Caco-2 (cell line): Measurements from ENCODE around the gene FNIP1. TPM values are rescaled to one million over a fixed set of nuclear protein-coding genes. Genes with fewer than 3 reads are reported as not detected.

Experiments used
- BruUV-seq: library from RNA; stranded (reverse); fragments of 400-500 nt; replicated peaks from 2 replicates; lab custom pipeline; 2021; lab: Mats Ljungman, UMichigan
- CTCF ChIA-PET: fragments of 300-600 bp; sonication (Branson Sonifier 250); formaldehyde crosslinking; loops from one replicate; lab custom pipeline; 2022; ENCODE audit warnings: antibody characterized with exemption; lab: Charles Lee
- POLR2A ChIA-PET: fragments of 300-600 bp; sonication (Branson Sonifier 250); formaldehyde crosslinking; loops from one replicate; lab custom pipeline; 2022; ENCODE audit warnings: antibody characterized with exemption; lab: Charles Lee
- DNase-seq, 2 experiments: peaks; one replicate each; pipeline versions ENCODE4 v3.0.0 to v3.0.0-alpha.2; 2020 to 2022
- H3K27me3 ChIP-seq: replicated peaks from 2 replicates; pipeline ENCODE4 v1.6.0; 2011; ENCODE audit warnings: low read length; ENCODE audit not compliant: control insufficient read depth, insufficient read depth
- H3K36me3 ChIP-seq: 2 replicates; pipeline ENCODE4 v1.5.1; 2011; ENCODE audit warnings: low read length; ENCODE audit not compliant: control insufficient read depth, insufficient read depth
- H3K4me1 ChIP-seq: fragments of 250-450 bp; sonication (Bioruptor Pico); 2 replicates; pipeline ENCODE4 v1.5.1; 2020; ENCODE audit warnings: mild to moderate bottlenecking
- H3K4me3 ChIP-seq: 2 replicates; pipeline ENCODE4 v1.5.1; 2011; ENCODE audit warnings: low read depth, mild to moderate bottlenecking, control low read depth, low read length
- H3K9me3 ChIP-seq: fragments of 250-450 bp; sonication (Bioruptor Pico); 2 replicates; pipeline ENCODE4 v1.5.1; 2020; ENCODE audit warnings: mild to moderate bottlenecking, moderate library complexity
- H3K27ac Mint-ChIP-seq: one replicate; pipeline ENCODE4 v1.8.0; 2022; ENCODE audit warnings: mixed read lengths; ENCODE audit not compliant: unreplicated experiment
- H3K27me3 Mint-ChIP-seq: one replicate; pipeline ENCODE4 v1.8.0; 2022; ENCODE audit warnings: mixed read lengths; ENCODE audit not compliant: insufficient read depth, unreplicated experiment
- H3K36me3 Mint-ChIP-seq: one replicate; pipeline ENCODE4 v1.8.0; 2022; ENCODE audit warnings: mild to moderate bottlenecking, mixed read lengths; ENCODE audit not compliant: insufficient read depth, unreplicated experiment
- H3K4me1 Mint-ChIP-seq: one replicate; pipeline ENCODE4 v1.8.0; 2022; ENCODE audit warnings: low read depth, mixed read lengths; ENCODE audit not compliant: unreplicated experiment
- H3K4me3 Mint-ChIP-seq: one replicate; pipeline ENCODE4 v1.8.0; 2022; ENCODE audit warnings: mild to moderate bottlenecking, moderate library complexity, mixed read lengths; ENCODE audit not compliant: unreplicated experiment
- H3K9me3 Mint-ChIP-seq: one replicate; pipeline ENCODE4 v1.8.0; 2022; ENCODE audit warnings: mixed read lengths; ENCODE audit not compliant: unreplicated experiment
- intact Hi-C: fragments of 100-400 bp; cut with micrococcal nuclease; formaldehyde crosslinking; loops from one replicate; pipeline ENCODE4 v1.10.0; 2022; ENCODE audit not compliant: unreplicated experiment
- total RNA-seq: library from RNA; stranded (reverse); gene quantifications from 2 replicates; pipeline ENCODE4 v1.2.3, GENCODE V29; 2022
- TF ChIP-seq, protein P1 (sequence below), 2 experiments: fragments of 200-600 bp in 1 of 2; IDR thresholded peaks; 1 replicate in 1 of 2; 2 replicates in 1 of 2; pipeline versions ENCODE4 v1.5.1 to v1.8.0; 2011 to 2022; ENCODE audit warnings: antibody characterized with exemption in 1 of 2, control low read depth in 1 of 2, inconsistent platforms in 1 of 2, low read depth in 1 of 2, low read length in 1 of 2, mild to moderate bottlenecking in 1 of 2, moderate library complexity in 1 of 2; ENCODE audit not compliant: insufficient read depth in 1 of 2, severe bottlenecking in 1 of 2, unreplicated experiment in 1 of 2

The FNIP1 gene
- total RNA-seq, 1 experiment from 2014 or later = 45.0 TPM

GRCh38 chr5:131774652-131775367, 22.0 kb downstream of the FNIP1 start:
- no TSS peak for BruUV-seq
- H3K9me3 ChIP-seq = no peaks in the 10 kb centered on the region
- intact Hi-C loops = no loop called here
- Mint-ChIP-seq H3K27ac (no peak overlapping the region), H3K4me1 (no peaks in the 10 kb centered on the region), H3K4me3 (no peak overlapping the region), H3K36me3 (no peaks in the 10 kb centered on the region), H3K9me3 (no peaks in the 10 kb centered on the region), H3K27me3 (no peaks in the 10 kb centered on the region)
- no peak for DNase-seq
- no peaks in the 10 kb centered on the region; the same call in 1 of the 2 replicates for H3K4me1 ChIP-seq
- TF ChIP-seq, protein P1, sequence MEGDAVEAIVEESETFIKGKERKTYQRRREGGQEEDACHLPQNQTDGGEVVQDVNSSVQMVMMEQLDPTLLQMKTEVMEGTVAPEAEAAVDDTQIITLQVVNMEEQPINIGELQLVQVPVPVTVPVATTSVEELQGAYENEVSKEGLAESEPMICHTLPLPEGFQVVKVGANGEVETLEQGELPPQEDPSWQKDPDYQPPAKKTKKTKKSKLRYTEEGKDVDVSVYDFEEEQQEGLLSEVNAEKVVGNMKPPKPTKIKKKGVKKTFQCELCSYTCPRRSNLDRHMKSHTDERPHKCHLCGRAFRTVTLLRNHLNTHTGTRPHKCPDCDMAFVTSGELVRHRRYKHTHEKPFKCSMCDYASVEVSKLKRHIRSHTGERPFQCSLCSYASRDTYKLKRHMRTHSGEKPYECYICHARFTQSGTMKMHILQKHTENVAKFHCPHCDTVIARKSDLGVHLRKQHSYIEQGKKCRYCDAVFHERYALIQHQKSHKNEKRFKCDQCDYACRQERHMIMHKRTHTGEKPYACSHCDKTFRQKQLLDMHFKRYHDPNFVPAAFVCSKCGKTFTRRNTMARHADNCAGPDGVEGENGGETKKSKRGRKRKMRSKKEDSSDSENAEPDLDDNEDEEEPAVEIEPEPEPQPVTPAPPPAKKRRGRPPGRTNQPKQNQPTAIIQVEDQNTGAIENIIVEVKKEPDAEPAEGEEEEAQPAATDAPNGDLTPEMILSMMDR (IDR thresholded peaks at IDR 0.05; ENCODE audit: insufficient read depth in 1 of 2, low read depth in 1 of 2, low read length in 1 of 2, severe bottlenecking in 1 of 2, unreplicated experiment in 1 of 2) = no peak
- no peaks in the 10 kb centered on the region for H3K36me3 ChIP-seq
- no peaks in the 10 kb centered on the region for H3K27me3 ChIP-seq
- no peak overlapping the region for H3K4me3 ChIP-seq
- ChIA-PET POLR2A (no interaction called here), CTCF (no interaction called here)

DNA sequence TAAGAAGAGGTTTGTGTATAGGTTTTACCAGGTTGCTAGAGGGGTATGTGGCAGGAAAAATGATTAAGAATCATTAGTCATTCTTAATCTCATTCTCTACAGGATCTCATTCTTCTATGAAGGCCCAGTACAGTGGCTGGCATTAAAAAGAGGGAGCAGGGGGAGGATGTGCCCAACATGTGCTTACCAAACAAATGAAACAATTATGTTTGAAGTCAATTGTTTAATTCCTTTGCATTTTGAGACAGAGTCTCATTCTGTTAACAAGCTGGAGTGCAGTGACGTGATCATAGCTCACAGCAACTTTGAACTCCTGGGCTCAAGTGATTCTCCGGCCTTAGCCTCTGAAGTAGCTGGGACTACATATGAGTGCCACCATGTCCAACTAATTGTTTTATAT, 23.0 kb downstream of the FNIP1 start:
- POLR2A ChIA-PET = no interaction called here
- no peak for DNase-seq
- BruUV-seq = no TSS peak
- TF ChIP-seq, protein P1 (IDR thresholded peaks at IDR 0.05; ENCODE audit: insufficient read depth in 1 of 2, low read depth in 1 of 2, low read length in 1 of 2, severe bottlenecking in 1 of 2, unreplicated experiment in 1 of 2) = no peak
- CTCF ChIA-PET = no interaction called here
- Histone ChIP-seq H3K4me3 (no peak overlapping the region), H3K36me3 (no peaks in the 10 kb centered on the region), H3K4me1 (no peaks in the 10 kb centered on the region; the same call in 1 of the 2 replicates), H3K27me3 (no peaks in the 10 kb centered on the region), H3K9me3 (no peaks in the 10 kb centered on the region)
- H3K4me3 Mint-ChIP-seq = no peak overlapping the region
- no peaks in the 10 kb centered on the region for H3K9me3 Mint-ChIP-seq
- H3K36me3 Mint-ChIP-seq = no peaks in the 10 kb centered on the region
- no peak overlapping the region for H3K27ac Mint-ChIP-seq
- H3K27me3 Mint-ChIP-seq = no peaks in the 10 kb centered on the region
- H3K4me1 Mint-ChIP-seq = no peaks in the 10 kb centered on the region
- intact Hi-C loops = no loop called here

- H3K4me3 Mint-ChIP-seq = no peak overlapping the region
- no peaks in the 10 kb centered on the region for H3K27me3 Mint-ChIP-seq
- intact Hi-C loops = no loop called here
- H3K4me1 Mint-ChIP-seq = no peaks in the 10 kb centered on the region
- TF ChIP-seq, protein P1 (IDR thresholded peaks at IDR 0.05; ENCODE audit: insufficient read depth in 1 of 2, low read depth in 1 of 2, low read length in 1 of 2, severe bottlenecking in 1 of 2, unreplicated experiment in 1 of 2) = no peak
- BruUV-seq = no TSS peak
- DNase-seq = no peak
- CTCF ChIA-PET = no interaction called here
- H3K9me3 ChIP-seq = no peaks in the 10 kb centered on the region
- no peak overlapping the region for H3K4me3 ChIP-seq
- no peaks in the 10 kb centered on the region for H3K36me3 Mint-ChIP-seq
- no peaks in the 10 kb centered on the region for H3K9me3 Mint-ChIP-seq
- H3K27ac Mint-ChIP-seq = no peak overlapping the region
- H3K27me3 ChIP-seq = no peaks in the 10 kb centered on the region
- no peaks in the 10 kb centered on the region; the same call in 1 of the 2 replicates for H3K4me1 ChIP-seq
- POLR2A ChIA-PET = no interaction called here
- no peaks in the 10 kb centered on the region for H3K36me3 ChIP-seq
These were observed 25.1 kb downstream of the FNIP1 start for GRCh38 chr5:131771692-131772091.
